ENCODE results near the gene EIPR1. TPM values are rescaled to one million over a fixed set of nuclear protein-coding genes. Genes with fewer than 3 reads are reported as not detected.

Gene EIPR1
- total and polyA plus RNA-seq, 2 donors (not counting 3 experiments of a cell fraction or from before 2014, with no cell fraction given), result 30.8 to 57.3 TPM

- H3K4me3 ChIP-seq (replicated peaks in 1 of 3; ENCODE audit: insufficient read depth in 1 of 3, low read depth in 1 of 3, low read length in 3 of 3), result no peak overlapping the region
- dilution Hi-C loops (cut with MboI; ENCODE audit: extremely low pct_ligation_motif_present, low sequenced_read_pairs), result no loop called here
- H3K36me3 ChIP-seq (ENCODE audit: control insufficient read depth in 2 of 2, extremely low read depth in 1 of 2, insufficient read depth in 2 of 2, low read length in 2 of 2), result no peaks in the 10 kb centered on the region
- BruUV-seq (replicated peaks), result no TSS peak
- no peaks in the 10 kb centered on the region for H3K9me3 ChIP-seq (replicated peaks; ENCODE audit: control insufficient read depth, insufficient read depth, low read length)
- intact Hi-C loops (cut with micrococcal nuclease), result no loop called here
- no peak for DNase-seq (ENCODE audit: low read depth, low spot score)
- no peak overlapping the region for H2AFZ ChIP-seq (ENCODE audit: low read depth, low read length)
- no peaks in the 10 kb centered on the region for H4K20me1 ChIP-seq (replicated peaks; ENCODE audit: control insufficient read depth, extremely low read depth, insufficient read depth, low read length)
- ChIA-PET CTCF (no interaction called here), POLR2A (no interaction called here)
- H3K27me3 ChIP-seq (ENCODE audit: control insufficient read depth in 2 of 2, insufficient read depth in 2 of 2, low read length in 2 of 2), result no peaks in the 10 kb centered on the region
- no peak for FAIRE-seq
- no peaks in the 10 kb centered on the region for H3K4me1 ChIP-seq (ENCODE audit: control insufficient read depth, extremely low read depth, insufficient read depth, low read length)
- TF ChIP-seq MYC (IDR thresholded peaks at IDR 0.05; ENCODE audit: low read depth, low read length) (no peak), JUN (IDR thresholded peaks at IDR 0.05; ENCODE audit: borderline replicate concordance, insufficient read depth, insufficient read length, low read depth) (no peak), GATA2 (IDR thresholded peaks at IDR 0.05; ENCODE audit: insufficient read depth, insufficient read length, low read depth, low read length) (no peak), MAX (IDR thresholded peaks at IDR 0.05; ENCODE audit: insufficient read depth, insufficient read length) (no peak), POLR2AphosphoS5 (IDR thresholded peaks at IDR 0.05; ENCODE audit: insufficient read depth, low read depth, low read length) (no peak), CTCF (IDR thresholded peaks at IDR 0.05; ENCODE audit: extremely low read depth in 1 of 2, insufficient read depth in 1 of 2, low read depth in 1 of 2, low read length in 2 of 2) (no peak), EZH2 (IDR thresholded peaks at IDR 0.05; ENCODE audit: borderline replicate concordance, low read depth, low read length, severe bottlenecking) (no peak)
- H3K9ac ChIP-seq (replicated peaks; ENCODE audit: extremely low read depth, insufficient read depth, low read length), result no peak overlapping the region
- H3K79me2 ChIP-seq (ENCODE audit: control insufficient read depth, insufficient read depth, low read length), result no peaks in the 10 kb centered on the region
- no peak overlapping the region for H3K27ac ChIP-seq (ENCODE audit: insufficient read depth, low read depth, low read length)
- no peaks in the 10 kb centered on the region for H3K9me1 ChIP-seq (replicated peaks; ENCODE audit: control insufficient read depth, extremely low read depth, insufficient read depth, low read length)
- no peak overlapping the region for H3K4me2 ChIP-seq (ENCODE audit: insufficient read depth, low read length)
Observed at GRCh38 chr2:3147651-3148530, 229.7 kb downstream of the EIPR1 start.
